OCI-LY3 (cell line): ENCODE results near the gene FYN.

Experiments
- CTCF ChIP-seq: fragments of 200-600, 300-600 bp; sonication (generic); IDR thresholded peaks from 2 replicates; pipeline ENCODE4 v1.5.1; 2014; ENCODE audit warnings: antibody characterized with exemption, low read length, low read depth
- EZH2phosphoT487 ChIP-seq: fragments of 200-600 bp; shearing (Covaris generic); IDR thresholded peaks from 2 replicates; pipeline ENCODE4 v1.6.1; 2018; ENCODE audit warnings: antibody characterized with exemption, mixed run types, low read depth

GRCh38 chr6:111740506-111740905 lies 132.7 kb downstream of the FYN start:
- no peak for TF ChIP-seq CTCF
- no peak for TF ChIP-seq EZH2phosphoT487
